ENCODE results near the gene THEM4. TPM values are rescaled to one million over a fixed set of nuclear protein-coding genes. Genes with fewer than 3 reads are reported as not detected.

Gene THEM4
- total RNA-seq, 1 donor from 2014 or later, result 15.7 TPM

GRCh38 chr1:151839457-151840403 is 69.6 kb downstream of the THEM4 start, which contains the start of gene C2CD4D:
TSS of gene C2CD4D (minus strand) at chr1:151839820. CDS start at chr1:151838989, 831 bp downstream.
- no peaks in the 10 kb centered on the region for H3K36me3 ChIP-seq (ENCODE audit: insufficient read depth, low read length)
- Mint-ChIP-seq H3K4me1 (ENCODE audit: low read depth, unreplicated experiment) (peaks cover 33% of the 10 kb centered on the region), H3K27me3 (ENCODE audit: low read depth, unreplicated experiment) (peaks cover 10% of the 10 kb centered on the region), H3K27ac (ENCODE audit: unreplicated experiment) (peak within 1 kb of the TSS; percentile 28), H3K36me3 (ENCODE audit: low read depth, unreplicated experiment) (no peaks in the 10 kb centered on the region), H3K9me3 (ENCODE audit: unreplicated experiment) (no peaks in the 10 kb centered on the region), H3K4me3 (ENCODE audit: unreplicated experiment) (peak within 1 kb of the TSS; percentile 69)
- H3K27ac ChIP-seq (ENCODE audit: low read depth, low read length), result no peak within 1 kb of the TSS
- no peak for FAIRE-seq
- H3K9me3 ChIP-seq (ENCODE audit: insufficient read depth, low read depth, low read length), result no peaks in the 10 kb centered on the region
- H3K4me1 ChIP-seq (ENCODE audit: insufficient read depth, low read length), result peaks cover 27% of the 10 kb centered on the region
- H3K9ac ChIP-seq (ENCODE audit: low read length), result peak within 1 kb of the TSS; percentile 21
- H3K4me2 ChIP-seq (ENCODE audit: low read length), result peak within 1 kb of the TSS; percentile 81
- H3K27me3 ChIP-seq (ENCODE audit: insufficient read depth, low read length), result peaks cover 21% of the 10 kb centered on the region
- no peaks in the 10 kb centered on the region for H3K79me2 ChIP-seq (ENCODE audit: insufficient read depth, low read length)
- H3K4me3 ChIP-seq (ENCODE audit: insufficient read depth, low read depth, low read length), result peak within 1 kb of the TSS; percentile 40
- peaks cover 15% of the 10 kb centered on the region for H4K20me1 ChIP-seq (ENCODE audit: insufficient read depth, low read length)
- peak within 1 kb of the TSS; percentile 70 for H2AFZ ChIP-seq (ENCODE audit: low read depth, low read length)
- TF ChIP-seq EZH2 (IDR thresholded peaks at IDR 0.05; ENCODE audit: insufficient read depth, low read length) (no peak), CTCF (IDR thresholded peaks at IDR 0.05; ENCODE audit: insufficient read depth, low read depth, low read length) (no peak)
- DNase-seq (ENCODE audit: low read depth), result no peak

GRCh38 chr1:151839082-151839412 is 70.3 kb downstream of the THEM4 start:
- Histone ChIP-seq H3K9ac (ENCODE audit: low read length) (no peak overlapping the region), H3K4me3 (ENCODE audit: insufficient read depth, low read depth, low read length) (peak overlapping the region; percentile 40), H3K9me3 (ENCODE audit: insufficient read depth, low read depth, low read length) (no peaks in the 10 kb centered on the region), H3K27ac (ENCODE audit: low read depth, low read length) (no peak overlapping the region), H3K79me2 (ENCODE audit: insufficient read depth, low read length) (no peaks in the 10 kb centered on the region), H4K20me1 (ENCODE audit: insufficient read depth, low read length) (peaks cover 15% of the 10 kb centered on the region), H2AFZ (ENCODE audit: low read depth, low read length) (peak overlapping the region; percentile 46), H3K27me3 (ENCODE audit: insufficient read depth, low read length) (peaks cover 21% of the 10 kb centered on the region), H3K4me1 (ENCODE audit: insufficient read depth, low read length) (peaks cover 27% of the 10 kb centered on the region), H3K36me3 (ENCODE audit: insufficient read depth, low read length) (no peaks in the 10 kb centered on the region), H3K4me2 (ENCODE audit: low read length) (peak overlapping the region; percentile 81)
- Mint-ChIP-seq H3K9me3 (ENCODE audit: unreplicated experiment) (no peaks in the 10 kb centered on the region), H3K36me3 (ENCODE audit: low read depth, unreplicated experiment) (no peaks in the 10 kb centered on the region), H3K4me3 (ENCODE audit: unreplicated experiment) (peak overlapping the region; percentile 69), H3K4me1 (ENCODE audit: low read depth, unreplicated experiment) (peaks cover 33% of the 10 kb centered on the region), H3K27ac (ENCODE audit: unreplicated experiment) (no peak overlapping the region), H3K27me3 (ENCODE audit: low read depth, unreplicated experiment) (peaks cover 7% of the 10 kb centered on the region)
- TF ChIP-seq CTCF (IDR thresholded peaks at IDR 0.05; ENCODE audit: insufficient read depth, low read depth, low read length), result no peak
- peak; percentile 25 for TF ChIP-seq EZH2 (IDR thresholded peaks at IDR 0.05; ENCODE audit: insufficient read depth, low read length)
- FAIRE-seq (no peak), DNase-seq (ENCODE audit: low read depth) (no peak)

Data from astrocyte (in vitro differentiated cells and primary cell).